Naive thymus-derived CD4-positive, alpha-beta T cell (primary cell): ENCODE measurements around the gene OVCA2. TPM values are rescaled to one million over a fixed set of nuclear protein-coding genes. Genes with fewer than 3 reads are reported as not detected.

Experiments used
- ATAC-seq: fragments of 150-1000 bp; cut with Tn5 transposase; 2 replicates; pipeline ENCODE4 v1.10.0; 2021; ENCODE audit warnings: mild to moderate bottlenecking, moderate library complexity
- CTCF ChIA-PET: fragments of 350-600 bp; sonication (Branson Sonifier 250); formaldehyde crosslinking; loops from one replicate; lab custom pipeline; 2021; ENCODE audit warnings: antibody characterized with exemption; lab: Charles Lee
- POLR2A ChIA-PET: fragments of 350-600 bp; sonication (Branson Sonifier 250); formaldehyde crosslinking; loops from one replicate; lab custom pipeline; 2021; ENCODE audit warnings: antibody characterized with exemption, inconsistent platforms; lab: Charles Lee
- DNase-seq, 9 donors: peaks; one replicate each; pipeline versions ENCODE4 v3.0.0 to v3.0.0-alpha.2; 2020 to 2022; ENCODE audit warnings: mixed read lengths in 1 of 9
- H3K27ac ChIP-seq: one replicate; pipeline ENCODE4 v1.7.0; 2013; ENCODE audit warnings: mild to moderate bottlenecking, low read depth, low read length, moderate library complexity
- H3K27me3 ChIP-seq, 2 donors: one replicate each; pipeline ENCODE4 v1.7.0; 2013; ENCODE audit warnings: low read length in 2 of 2, mild to moderate bottlenecking in 2 of 2, moderate library complexity in 2 of 2; ENCODE audit not compliant: control insufficient read depth in 2 of 2, insufficient read depth in 2 of 2
- H3K36me3 ChIP-seq, 3 experiments: 1 replicate in 2 of 3; 2 replicates in 1 of 3; pipeline ENCODE4 v1.7.0; 2013; ENCODE audit warnings: low read length in 3 of 3, mild to moderate bottlenecking in 3 of 3, moderate library complexity in 1 of 3; ENCODE audit not compliant: insufficient read depth in 3 of 3, control insufficient read depth in 2 of 3
- H3K4me1 ChIP-seq, 2 donors: one replicate each; pipeline ENCODE4 v1.7.0; 2013; ENCODE audit warnings: low read length in 2 of 2, mild to moderate bottlenecking in 2 of 2, moderate library complexity in 1 of 2; ENCODE audit not compliant: control insufficient read depth in 2 of 2, insufficient read depth in 2 of 2
- H3K4me3 ChIP-seq: 2 replicates; pipeline ENCODE4 v1.7.0; 2013; ENCODE audit warnings: mild to moderate bottlenecking, low read length
- H3K9me3 ChIP-seq, 3 experiments: 1 replicate in 2 of 3; 2 replicates in 1 of 3; pipeline ENCODE4 v1.7.0; 2013; ENCODE audit warnings: low read length in 3 of 3; ENCODE audit not compliant: control insufficient read depth in 2 of 3
- H3K27ac Mint-ChIP-seq, 9 donors: one replicate each; pipeline ENCODE4 v1.8.0; 2020 to 2022; ENCODE audit warnings: mixed read lengths in 9 of 9, mild to moderate bottlenecking in 8 of 9, moderate library complexity in 5 of 9, inconsistent platforms in 2 of 9
- H3K27me3 Mint-ChIP-seq, 5 donors: one replicate each; pipeline ENCODE4 v1.8.0; 2021 to 2022; ENCODE audit warnings: mixed read lengths in 5 of 5, mild to moderate bottlenecking in 1 of 5
- H3K36me3 Mint-ChIP-seq, 5 donors: one replicate each; pipeline ENCODE4 v1.8.0; 2020 to 2022; ENCODE audit warnings: mixed read lengths in 5 of 5, mild to moderate bottlenecking in 3 of 5, inconsistent platforms in 1 of 5
- H3K4me1 Mint-ChIP-seq, 7 donors: one replicate each; pipeline ENCODE4 v1.8.0; 2020 to 2022; ENCODE audit warnings: mixed read lengths in 7 of 7, mild to moderate bottlenecking in 3 of 7, inconsistent platforms in 1 of 7
- H3K4me3 Mint-ChIP-seq, 10 donors: one replicate each; pipeline ENCODE4 v1.8.0; 2020 to 2022; ENCODE audit warnings: mild to moderate bottlenecking in 10 of 10, mixed read lengths in 10 of 10, moderate library complexity in 6 of 10, inconsistent platforms in 2 of 10
- H3K9me3 Mint-ChIP-seq, 11 donors: one replicate each; pipeline ENCODE4 v1.8.0; 2020 to 2022; ENCODE audit warnings: mixed read lengths in 11 of 11, mild to moderate bottlenecking in 4 of 11, inconsistent platforms in 1 of 11, moderate library complexity in 1 of 11
- intact Hi-C, 2 donors: fragments of 100-400 bp; cut with micrococcal nuclease; formaldehyde crosslinking; loops; one replicate each; pipeline ENCODE4 v1.15.1; 2023
- polyA plus RNA-seq, 2 donors: library from polyadenylated mRNA; unstranded; fragments of 300-500 nt; fragmentation: Illumina TruSeq; gene quantifications; one replicate each; pipeline ENCODE4 v1.2.3, GENCODE V29; 2021
- total RNA-seq, 6 experiments: library from RNA in 5 of 6; stranded (reverse) in 5 of 6; gene quantifications; 1 replicate in 5 of 6; 2 replicates in 1 of 6; pipeline ENCODE4 v1.2.3 and lab custom pipeline; 2021 to 2026

OVCA2 gene
- total and polyA plus RNA-seq, 7 experiments from 2014 or later = 24.5 to 65.5 (median 34.0) TPM

GRCh38 chr17:2054512-2055291 is 12.9 kb downstream of the OVCA2 start, which contains the start of gene HIC1:
TSS of gene HIC1 (plus strand) at chr17:2055103. CDS start at chr17:2056691, 1,588 bp downstream.
- Mint-ChIP-seq H3K36me3 (peaks cover 0 to 10% (median 0%) of the 10 kb centered on the region in 5 donors), H3K4me1 (peaks cover 8 to 28% (median 19%) of the 10 kb centered on the region in 7 donors), H3K27ac (peak within 1 kb of the TSS in 8 of 9 donors; percentile 28 to 91 (median 73)), H3K4me3 (peak within 1 kb of the TSS; percentile 76 to 87 (median 80)), H3K27me3 (peaks cover 3 to 15% (median 5%) of the 10 kb centered on the region in 5 donors), H3K9me3 (no peaks in the 10 kb centered on the region)
- intact Hi-C loops = loop anchor here (1.0 to 2.0 kb wide), 10 partner anchors 24 to 338 kb away; partner anchors contain the start of genes SMG6 (in 2 of the 2), SRR (in 2 of the 2), TSR1 (in 2 of the 2) and DPH1 (in 1 of the 2)
- H3K4me1 ChIP-seq = peaks cover 17 to 29% of the 10 kb centered on the region in 2 donors
- no peaks in the 10 kb centered on the region for H3K36me3 ChIP-seq
- no peaks in the 10 kb centered on the region for H3K9me3 ChIP-seq
- peak within 1 kb of the TSS; percentile 70 for H3K27ac ChIP-seq
- CTCF ChIA-PET = interaction anchor here (0.5 to 3.4 kb wide), 12 partner anchors 13 to 386 kb away, joined by 3 to 46 read pairs (median 4); no protein-coding TSS in a partner anchor
- ATAC-seq (peak; percentile 63), DNase-seq (peak; percentile 59 to 91 (median 84))
- H3K4me3 ChIP-seq = peak within 1 kb of the TSS; percentile 68
- H3K27me3 ChIP-seq = no peaks in the 10 kb centered on the region
- POLR2A ChIA-PET = interaction anchor here (0.5 to 4.3 kb wide), 11 partner anchors 14 to 328 kb away, joined by 3 to 24 read pairs (median 4); no protein-coding TSS in a partner anchor

- Mint-ChIP-seq H3K27ac (peak overlapping the region in 1 of 9 donors; percentile 33), H3K4me1 (peaks cover 8 to 35% (median 20%) of the 10 kb centered on the region in 7 donors), H3K9me3 (no peaks in the 10 kb centered on the region), H3K4me3 (peak overlapping the region in 5 of 10 donors; percentile 74 to 85 (median 81)), H3K27me3 (peaks cover 3 to 15% (median 6%) of the 10 kb centered on the region in 5 donors), H3K36me3 (peaks cover 0 to 16% (median 1%) of the 10 kb centered on the region in 5 donors)
- H3K9me3 ChIP-seq = no peaks in the 10 kb centered on the region
- H3K27me3 ChIP-seq = no peaks in the 10 kb centered on the region
- H3K36me3 ChIP-seq = peaks cover 0 to 3% (median 0%) of the 10 kb centered on the region in 3 experiments
- ATAC-seq (no peak), DNase-seq (peak in 4 of 9 donors; percentile 33 to 71 (median 34))
- H3K4me1 ChIP-seq = peaks cover 17 to 29% of the 10 kb centered on the region in 2 donors
- POLR2A ChIA-PET = interaction anchor here (0.5 to 4.3 kb wide), 12 partner anchors 15 to 327 kb away, joined by 3 to 24 read pairs (median 4); no protein-coding TSS in a partner anchor
- no peak overlapping the region for H3K27ac ChIP-seq
- CTCF ChIA-PET = interaction anchor here (0.9 to 3.4 kb wide), 10 partner anchors 8 to 387 kb away, joined by 3 to 46 read pairs (median 4); no protein-coding TSS in a partner anchor
- peak overlapping the region; percentile 68 for H3K4me3 ChIP-seq
- intact Hi-C loops = loop anchor here (1.0 to 2.0 kb wide), 8 partner anchors 13 to 337 kb away; partner anchors contain the start of genes OVCA2 (in 1 of the 2) and TSR1 (in 1 of the 2)
These were observed 13.7 kb downstream of the OVCA2 start for GRCh38 chr17:2055292-2056205.

GRCh38 chr17:2056206-2057174 is 14.7 kb downstream of the OVCA2 start:
- H3K27me3 ChIP-seq = no peaks in the 10 kb centered on the region
- intact Hi-C loops = loop anchor here in 1 of 2 donors (1.0 to 2.0 kb wide), 2 partner anchors 14 to 159 kb away; partner anchors contain the start of gene OVCA2

GRCh38 chr17:2057175-2057759 is 15.4 kb downstream of the OVCA2 start:
- peaks cover 0 to 36% (median 13%) of the 10 kb centered on the region in 7 donors for H3K4me1 Mint-ChIP-seq
- no peaks in the 10 kb centered on the region for H3K9me3 Mint-ChIP-seq
- H3K4me3 ChIP-seq = no peak overlapping the region
- H3K4me3 Mint-ChIP-seq = peak overlapping the region in 2 of 10 donors; percentile 5 to 80
- ATAC-seq (no peak), DNase-seq (peak in 1 of 9 donors; percentile 49)
- CTCF ChIA-PET = interaction anchor here (0.5 to 4.4 kb wide), 9 partner anchors 30 to 423 kb away, joined by 3 to 31 read pairs (median 4); no protein-coding TSS in a partner anchor
- POLR2A ChIA-PET = interaction anchor here (0.7 to 4.3 kb wide), 7 partner anchors 32 to 245 kb away, joined by 3 to 24 read pairs (median 4); partner anchors contain the start of genes RPA1 and SMYD4
- no peak overlapping the region for H3K27ac ChIP-seq
- peaks cover 17 to 29% of the 10 kb centered on the region in 2 donors for H3K4me1 ChIP-seq
- peaks cover 3 to 10% (median 6%) of the 10 kb centered on the region in 5 donors for H3K27me3 Mint-ChIP-seq
- no peak overlapping the region for H3K27ac Mint-ChIP-seq
- intact Hi-C loops = loop anchor here in 1 of 2 donors (1.0 to 2.0 kb wide), 2 partner anchors 14 to 158 kb away; partner anchors contain the start of gene OVCA2
- no peaks in the 10 kb centered on the region for H3K27me3 ChIP-seq
- peaks cover 0 to 26% (median 17%) of the 10 kb centered on the region in 5 donors for H3K36me3 Mint-ChIP-seq
- no peaks in the 10 kb centered on the region for H3K9me3 ChIP-seq
- H3K36me3 ChIP-seq = peaks cover 0 to 20% (median 0%) of the 10 kb centered on the region in 3 experiments

More at GRCh38 chr17:2056206-2057174, 14.7 kb downstream of the OVCA2 start:
- H3K36me3 Mint-ChIP-seq = peaks cover 0 to 20% (median 10%) of the 10 kb centered on the region in 5 donors
- H3K9me3 ChIP-seq = no peaks in the 10 kb centered on the region
- H3K4me1 ChIP-seq = peaks cover 17 to 29% of the 10 kb centered on the region in 2 donors
- DNase-seq (peak; percentile 41 to 71 (median 64)), ATAC-seq (peak; percentile 24)
- no peak overlapping the region for H3K27ac ChIP-seq
- H3K9me3 Mint-ChIP-seq = no peaks in the 10 kb centered on the region
- peak overlapping the region in 3 of 9 donors; percentile 14 to 85 (median 74) for H3K27ac Mint-ChIP-seq
- peaks cover 7 to 36% (median 19%) of the 10 kb centered on the region in 7 donors for H3K4me1 Mint-ChIP-seq
- H3K27me3 Mint-ChIP-seq = peaks cover 3 to 17% (median 6%) of the 10 kb centered on the region in 5 donors
- ChIA-PET POLR2A (interaction anchor here (0.8 to 4.3 kb wide), 5 partner anchors 33 to 225 kb away, joined by 3 to 24 read pairs (median 7); no protein-coding TSS in a partner anchor), CTCF (interaction anchor here (0.6 to 4.4 kb wide), 8 partner anchors 9 to 423 kb away, joined by 3 to 46 read pairs (median 5); no protein-coding TSS in a partner anchor)
- peak overlapping the region; percentile 59 to 85 (median 74) for H3K4me3 Mint-ChIP-seq
- H3K36me3 ChIP-seq = peaks cover 0 to 12% (median 0%) of the 10 kb centered on the region in 3 experiments
- H3K4me3 ChIP-seq = peak overlapping the region; percentile 52
